ENCODE results near the gene DGKQ.
"Not testable (repeated sequence)": the region's sequence is repeated elsewhere in the genome, so short reads cannot be mapped to it uniquely, and the experiment has no call there.

Gene DGKQ

GRCh38 chr4:993111-994029, 20.0 kb upstream of the DGKQ start, which contains the start of gene SLC26A1:
SLC26A1 (minus strand) TSS chr4:993404; CDS start chr4:991703, 1,701 bp downstream.
- DNase-seq = no peak

DNA sequence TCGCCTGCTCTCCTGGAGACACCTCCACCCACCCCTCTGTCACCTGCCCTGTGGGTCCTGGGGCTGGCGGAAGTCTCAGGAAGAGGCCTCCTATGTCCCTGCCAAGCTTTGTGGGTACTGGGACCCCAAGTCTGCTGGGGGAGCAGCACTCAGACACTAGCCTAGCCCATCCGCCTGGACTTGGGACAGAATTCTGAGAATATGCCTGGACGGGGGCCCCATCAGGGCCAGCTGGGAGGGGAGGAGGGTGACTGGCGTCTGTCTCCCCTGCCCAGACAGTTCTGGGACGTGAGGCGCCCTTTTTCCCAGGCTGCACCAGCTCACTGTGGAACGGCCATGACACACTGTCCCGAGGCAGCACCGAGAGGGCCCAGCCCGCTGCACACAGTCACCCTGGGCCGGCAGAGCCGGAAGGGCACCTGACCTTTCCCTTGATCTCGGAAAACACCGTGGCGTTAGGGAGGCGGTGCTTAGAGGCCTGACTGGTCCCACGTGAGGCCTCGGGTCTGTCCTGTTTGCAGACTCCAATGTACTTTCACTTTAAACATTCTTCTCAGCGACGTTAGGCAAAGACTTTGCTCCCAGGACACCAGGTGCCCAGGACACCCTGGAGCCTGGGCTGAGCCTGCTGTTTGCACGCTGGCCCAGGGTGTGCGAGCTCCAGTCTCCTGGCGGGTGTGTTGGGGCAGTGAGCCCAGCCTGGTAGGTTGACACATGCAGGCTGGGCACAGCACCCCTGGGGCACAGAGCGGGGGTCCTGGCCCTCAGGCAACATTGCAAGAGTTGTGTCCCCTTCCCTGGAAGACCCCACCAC, 19.1 kb upstream of the DGKQ start:
- DNase-seq = no peak

DNA sequence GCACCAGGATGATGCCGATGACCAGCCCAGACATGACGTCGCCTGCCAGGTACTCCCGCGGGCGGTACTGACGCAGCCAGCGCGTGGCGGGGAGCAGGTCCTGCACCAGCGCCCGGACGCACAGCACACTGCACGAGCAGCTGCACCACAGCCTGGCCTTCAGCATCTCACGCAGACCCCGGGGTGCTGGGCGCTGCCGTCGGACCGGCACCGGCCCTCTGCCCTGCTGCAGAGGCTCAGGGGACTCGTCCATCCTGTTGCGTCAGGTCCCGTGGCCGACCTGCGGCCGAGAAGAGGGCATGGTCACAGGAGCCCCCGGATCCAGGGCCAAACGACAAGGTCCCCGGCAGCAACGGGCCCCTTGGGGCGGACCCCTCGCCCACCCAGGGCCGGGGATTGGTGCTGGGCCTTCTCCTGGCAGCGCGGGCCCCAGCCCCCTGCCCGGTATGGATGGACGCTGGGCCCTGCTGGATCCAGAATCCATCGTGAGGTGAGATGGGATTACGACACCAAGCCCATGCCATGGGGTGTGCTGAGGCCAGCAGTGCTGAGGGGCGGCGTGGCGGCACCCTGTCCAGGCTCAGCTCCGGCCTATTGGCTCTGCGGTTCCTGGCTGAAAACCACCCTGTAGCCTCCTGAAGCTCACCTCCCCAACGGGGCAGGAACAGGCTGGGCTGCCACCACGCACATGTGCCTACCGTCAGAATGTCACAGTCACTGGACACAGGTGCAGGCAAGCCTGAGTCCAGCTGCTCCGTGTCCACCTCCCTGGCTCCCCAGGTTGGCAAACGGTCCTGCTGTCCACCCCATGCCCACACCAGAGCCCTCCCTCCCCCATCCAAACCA, 18.3 kb upstream of the DGKQ start:
- DNase-seq = no peak

DNA sequence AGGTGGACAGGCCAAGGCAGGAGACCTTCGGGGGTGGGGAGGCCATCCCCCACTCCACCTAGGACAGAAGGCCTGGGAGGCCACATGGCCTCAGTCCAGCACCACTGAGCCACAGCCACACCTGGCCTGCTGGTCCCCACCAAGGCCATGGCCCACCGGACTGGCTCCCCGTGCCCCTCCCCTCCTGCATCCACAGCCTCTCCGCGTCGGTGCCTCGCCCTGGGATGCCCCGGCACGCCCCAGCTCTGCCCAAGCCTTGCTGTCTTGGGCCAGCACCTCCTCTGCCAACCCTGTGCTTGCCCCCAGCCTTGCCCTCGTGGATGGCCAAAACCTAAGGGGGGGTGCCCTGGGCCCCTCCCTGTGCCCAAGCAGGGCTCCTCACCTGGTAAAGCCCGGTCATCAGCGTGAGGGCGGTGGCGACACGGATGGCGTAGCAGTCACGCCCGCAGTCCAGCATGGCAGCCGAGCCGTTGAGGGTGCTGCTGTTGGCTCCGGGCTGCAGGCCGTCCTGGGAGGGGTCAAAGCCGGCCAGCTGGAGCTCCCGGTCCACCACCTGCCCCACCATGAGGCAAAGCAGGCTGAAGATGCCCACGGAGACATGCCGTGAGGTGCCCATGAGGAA, 17.5 kb upstream of the DGKQ start:
- no peak for DNase-seq

- no peak for DNase-seq
Measured at GRCh38 chr4:989722-990471, 16.5 kb upstream of the DGKQ start.

GRCh38 chr4:988726-989721, 15.7 kb upstream of the DGKQ start:
- no peak for DNase-seq

GRCh38 chr4:987624-988513, 14.5 kb upstream of the DGKQ start:
- no peak for DNase-seq

DNA sequence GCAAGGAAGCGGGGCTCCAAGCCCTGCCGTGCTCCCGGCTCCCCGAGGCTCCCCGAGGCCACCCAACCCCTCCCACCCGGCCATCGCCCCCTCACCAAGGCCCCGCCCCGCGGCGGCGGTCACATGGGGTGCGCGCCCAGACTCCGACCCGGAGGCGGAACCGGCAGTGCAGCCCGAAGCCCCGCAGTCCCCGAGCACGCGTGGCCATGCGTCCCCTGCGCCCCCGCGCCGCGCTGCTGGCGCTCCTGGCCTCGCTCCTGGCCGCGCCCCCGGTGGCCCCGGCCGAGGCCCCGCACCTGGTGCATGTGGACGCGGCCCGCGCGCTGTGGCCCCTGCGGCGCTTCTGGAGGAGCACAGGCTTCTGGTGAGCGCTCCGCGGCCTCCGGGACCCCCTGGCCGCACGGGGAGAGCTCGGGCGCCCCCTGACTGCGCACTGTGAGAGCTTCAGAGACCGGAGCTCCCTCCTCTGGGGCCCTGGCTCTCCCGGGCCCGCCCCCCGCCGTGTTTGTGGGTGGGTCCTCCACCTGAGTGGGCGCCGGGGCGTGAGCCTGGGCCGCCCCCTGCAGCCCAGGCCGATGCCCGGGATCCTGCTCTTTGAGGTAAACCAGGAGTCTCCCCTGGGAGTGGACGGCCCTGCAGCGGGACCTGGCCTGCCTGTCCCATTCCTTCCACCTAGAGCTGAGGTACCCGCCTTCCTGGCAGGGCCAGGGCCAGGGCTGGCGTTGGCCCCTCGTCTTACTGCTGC, 13.7 kb upstream of the DGKQ start, which contains the start of gene IDUA:
Gene IDUA, plus strand, starts transcription at position 166 of the 745 bp plus-strand sequence. Its CDS starts 41 bp downstream, at position 207.
- peak; percentile 95 for DNase-seq

- no peak for DNase-seq
Measured at GRCh38 chr4:986428-986878, 13.1 kb upstream of the DGKQ start.

GRCh38 chr4:985123-985830, 11.9 kb upstream of the DGKQ start:
- peak; percentile 97 for DNase-seq

- no peak for DNase-seq
Measured at GRCh38 chr4:984336-985054, 11.1 kb upstream of the DGKQ start.

- no peak for DNase-seq
Measured at GRCh38 chr4:982814-983213, 9.4 kb upstream of the DGKQ start.

GRCh38 chr4:982291-982690, 8.9 kb upstream of the DGKQ start:
- no peak for DNase-seq

DNA sequence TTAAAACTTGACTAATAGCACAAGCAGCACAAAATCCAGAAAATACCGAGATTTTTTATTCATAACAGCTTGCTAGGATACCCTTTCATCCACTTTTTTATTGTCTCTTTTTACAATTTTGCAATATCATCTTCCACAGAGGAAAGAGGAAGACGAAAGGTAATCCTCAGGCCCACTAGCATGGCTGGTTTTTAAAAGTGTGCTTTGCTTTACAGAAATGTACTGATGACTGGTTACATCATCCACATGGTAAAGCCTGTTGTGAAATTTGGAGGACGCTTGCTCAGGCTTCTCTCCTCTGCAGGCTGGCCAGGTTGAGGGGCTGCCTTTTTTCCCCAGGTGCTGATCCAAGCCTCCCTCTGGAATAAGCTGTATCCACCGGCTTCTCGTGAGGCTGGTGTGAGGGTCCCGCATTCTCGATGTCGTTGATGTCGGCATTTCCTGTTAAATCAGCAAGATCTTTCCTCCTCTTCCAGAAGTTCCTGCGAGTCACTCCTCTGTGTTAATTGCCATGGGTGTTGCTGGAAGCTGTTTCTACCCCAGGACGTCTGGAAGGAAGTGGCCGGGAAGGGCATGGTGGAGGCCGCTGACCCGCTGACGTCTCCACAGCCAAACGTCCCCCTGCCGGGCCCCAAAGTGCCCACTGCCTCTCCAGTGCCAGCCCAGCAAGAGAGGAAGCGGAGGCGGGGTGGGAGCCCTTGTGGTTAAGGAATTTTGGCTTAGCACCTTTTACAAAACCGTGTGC, 5.8 kb upstream of the DGKQ start:
- DNase-seq = no peak

- not testable (repeated sequence) for DNase-seq
Measured at GRCh38 chr4:976016-976415, 2.6 kb upstream of the DGKQ start.

- no peak for DNase-seq
Measured at GRCh38 chr4:974668-975067, 1.3 kb upstream of the DGKQ start.
